Activated CD4-positive, alpha-beta T cell treated with anti-CD3 and anti-CD28 coated beads, Interleukin-2, Interleukin-6, amounts not matched to agents 100 ng/mL and 50 ng/mL, durations not matched to agents 16 hours and 8 hours (primary cell): ENCODE data around the gene MVB12B.

Experiments used
- DNase-seq: peaks from one replicate; pipeline ENCODE4 v3.0.0-alpha.2; 2020

The MVB12B gene

GRCh38 chr9:126363847-126364671, 37.4 kb downstream of the MVB12B start:
- DNase-seq = no peak

DNA sequence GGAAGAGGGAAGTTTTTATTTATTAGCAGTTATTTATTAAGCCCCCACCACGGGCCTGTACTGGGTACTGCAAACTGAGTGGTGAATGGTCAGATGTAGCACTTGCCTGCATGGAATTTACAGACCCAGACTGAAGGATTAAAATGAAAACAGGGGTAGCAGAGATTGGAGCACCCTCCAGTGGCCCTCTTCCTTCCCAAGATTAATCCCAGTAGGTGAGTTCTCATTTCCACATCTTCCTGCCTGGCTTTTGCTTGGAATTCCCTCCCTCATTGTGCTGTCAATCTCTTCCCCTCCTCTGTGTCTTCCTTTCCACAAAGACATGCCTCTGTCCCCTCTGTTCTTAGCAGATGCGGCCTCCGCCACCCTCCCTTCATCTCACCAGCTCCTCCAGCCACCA, 39.2 kb downstream of the MVB12B start:
- no peak for DNase-seq

GRCh38 chr9:126366366-126367011, 39.9 kb downstream of the MVB12B start:
- DNase-seq = no peak

GRCh38 chr9:126367139-126367538, 40.5 kb downstream of the MVB12B start:
- DNase-seq = no peak

DNA sequence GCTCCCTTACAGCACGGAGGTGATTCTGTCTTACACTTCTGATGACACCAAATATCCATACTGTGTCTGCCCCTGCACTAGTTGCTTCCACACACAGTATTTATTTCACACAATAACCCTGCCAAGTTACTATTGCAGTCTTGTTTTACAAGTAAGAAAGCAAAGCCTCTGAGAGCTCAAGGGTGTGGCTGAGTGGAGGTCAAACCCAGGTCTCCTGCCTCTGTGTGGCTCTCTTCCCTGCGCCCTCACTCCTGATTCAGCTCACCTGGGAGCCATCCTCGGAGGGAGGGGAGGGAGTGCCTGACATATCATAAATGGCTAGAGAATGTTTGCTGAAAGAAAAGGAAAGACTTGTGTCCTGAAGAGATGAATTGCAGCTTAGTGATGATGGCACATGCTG, 41.0 kb downstream of the MVB12B start:
- no peak for DNase-seq

DNA sequence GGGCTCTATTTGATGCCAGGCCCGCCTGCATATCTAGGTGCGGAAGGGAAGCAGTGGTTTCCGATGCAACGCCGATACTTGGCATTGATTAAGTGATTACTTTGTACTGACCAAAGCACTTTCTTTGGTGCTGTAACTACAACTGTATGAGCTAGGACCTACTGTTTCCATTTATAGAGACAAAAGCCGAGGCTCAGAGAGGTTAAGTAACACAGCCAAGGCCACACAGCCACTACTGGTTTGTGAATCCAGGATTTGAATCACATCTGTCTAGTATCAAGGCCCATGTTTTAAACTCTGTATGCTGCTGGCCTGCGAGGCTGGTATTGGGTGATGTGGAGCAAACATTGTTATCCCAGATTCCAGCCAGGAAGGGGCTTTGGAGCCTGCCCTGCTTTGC, 41.4 kb downstream of the MVB12B start:
- DNase-seq = no peak

GRCh38 chr9:126371007-126371870, 44.6 kb downstream of the MVB12B start:
- DNase-seq = no peak

DNA sequence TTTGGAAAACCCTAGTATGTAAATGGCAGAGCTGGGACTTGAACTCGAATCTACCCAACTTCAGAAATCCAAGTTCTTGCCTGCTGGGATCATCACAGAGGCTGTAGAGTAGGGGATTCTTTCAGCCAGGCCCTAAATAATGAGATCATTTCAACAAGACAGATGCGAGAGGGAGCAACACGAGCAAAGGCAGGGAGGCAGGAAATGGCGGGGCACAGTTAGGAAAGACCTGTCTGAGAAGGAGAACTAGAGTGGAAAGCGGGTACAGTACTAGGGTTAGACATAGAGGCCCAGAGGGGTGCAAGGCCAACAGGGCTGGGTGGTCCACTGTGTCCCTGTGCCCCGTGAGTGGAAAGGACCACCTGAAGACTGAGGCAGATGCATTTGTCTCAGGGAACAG, 46.1 kb downstream of the MVB12B start:
- no peak for DNase-seq

DNA sequence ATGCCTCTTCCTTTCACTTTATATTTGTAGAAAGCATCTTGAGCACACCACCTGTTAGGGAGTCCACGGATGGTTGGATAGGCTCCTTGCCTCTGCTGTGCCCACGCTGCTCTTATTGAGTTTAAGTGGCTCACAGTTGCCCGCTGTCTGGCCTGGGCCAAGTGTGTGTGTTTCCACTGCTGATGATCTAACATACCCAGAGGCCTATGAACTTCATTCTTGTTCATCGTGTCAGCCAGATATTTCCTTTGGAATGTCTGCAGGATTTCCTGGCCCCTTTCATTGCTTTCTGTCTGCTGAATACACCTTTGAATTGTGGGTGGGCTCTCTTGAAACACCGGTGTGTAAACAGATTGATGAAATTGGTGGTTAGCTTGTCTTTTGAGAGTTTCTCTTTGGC, 46.6 kb downstream of the MVB12B start:
- DNase-seq = no peak

GRCh38 chr9:126374366-126374781, 47.7 kb downstream of the MVB12B start:
- DNase-seq = no peak

DNA sequence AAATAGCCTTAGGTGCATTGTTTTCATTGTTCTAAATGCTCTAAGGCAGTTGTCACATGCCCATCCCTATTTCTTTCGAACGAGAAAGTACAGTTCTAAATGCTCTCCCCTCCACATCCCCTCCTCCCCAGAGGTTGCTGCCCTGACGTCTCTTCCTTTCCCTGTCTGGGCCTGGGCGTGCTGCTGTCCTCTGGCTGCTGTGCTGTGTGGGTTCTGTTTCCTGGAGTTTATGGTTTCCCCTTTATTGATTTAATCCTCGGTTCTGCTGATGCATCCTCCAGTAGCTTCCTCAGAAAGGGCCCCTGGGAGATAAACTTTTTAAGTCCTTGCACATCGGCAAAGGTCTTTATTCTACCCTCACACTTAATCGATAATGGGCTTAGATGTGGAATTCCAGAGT, 48.8 kb downstream of the MVB12B start:
- DNase-seq = no peak

DNA sequence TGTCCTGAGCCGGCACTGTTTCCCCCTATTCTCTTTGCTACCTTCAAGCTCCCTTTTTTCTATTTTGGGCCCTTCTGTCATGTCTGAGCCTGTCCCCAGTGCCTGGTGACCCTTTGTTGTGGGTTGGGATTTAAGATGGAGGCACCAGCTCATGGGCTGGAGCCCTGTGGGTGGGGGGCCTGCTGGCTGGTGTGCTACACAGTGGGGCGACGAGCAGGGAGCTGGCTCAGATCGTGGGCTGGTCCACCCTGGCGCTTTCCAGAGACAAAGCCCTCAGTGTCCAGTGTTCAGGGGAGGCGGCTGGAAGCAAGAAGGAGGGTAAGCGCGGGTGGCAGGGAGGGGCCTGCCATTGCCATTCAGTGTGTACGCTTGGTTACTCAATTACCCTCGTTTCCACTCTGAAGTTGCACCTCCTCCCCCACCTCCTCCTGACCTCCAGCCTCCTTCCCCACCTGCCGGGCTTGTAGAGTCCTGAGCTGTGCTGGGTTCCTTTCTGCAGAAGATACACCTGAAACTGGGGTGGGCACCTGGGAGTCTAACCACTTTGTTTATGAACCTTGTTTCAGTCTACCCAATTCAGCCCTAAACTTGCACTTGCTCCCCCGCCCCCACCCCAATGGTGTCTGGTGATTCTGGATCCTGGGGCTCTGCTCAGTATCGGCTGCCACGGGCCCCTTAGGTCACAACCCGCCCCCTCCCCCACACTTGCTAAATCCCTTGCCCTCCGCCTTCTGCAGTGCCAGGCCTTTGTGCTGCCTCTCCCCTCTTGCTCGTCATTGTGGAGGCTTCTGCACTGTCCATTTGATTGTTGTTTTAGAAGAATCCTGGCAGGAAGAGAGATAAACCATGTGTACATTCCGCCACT, 49.9 kb downstream of the MVB12B start:
- DNase-seq = no peak

DNA sequence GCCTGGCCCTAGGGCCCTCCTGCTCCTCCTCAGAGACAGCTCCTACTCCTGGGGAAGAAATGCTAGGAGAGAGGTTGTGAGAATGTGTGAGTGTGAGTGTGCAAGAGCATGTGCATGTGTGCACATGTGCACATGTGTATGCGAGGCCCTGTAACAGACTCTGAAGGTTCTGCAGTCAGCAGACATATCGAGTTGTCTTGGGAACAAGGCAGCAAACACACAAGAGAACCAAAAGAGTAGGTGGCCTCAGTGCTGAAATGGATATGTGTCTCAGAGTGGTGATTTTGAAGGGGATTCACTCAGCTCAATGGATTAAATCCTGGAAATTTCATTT, 50.5 kb downstream of the MVB12B start:
- no peak for DNase-seq

DNA sequence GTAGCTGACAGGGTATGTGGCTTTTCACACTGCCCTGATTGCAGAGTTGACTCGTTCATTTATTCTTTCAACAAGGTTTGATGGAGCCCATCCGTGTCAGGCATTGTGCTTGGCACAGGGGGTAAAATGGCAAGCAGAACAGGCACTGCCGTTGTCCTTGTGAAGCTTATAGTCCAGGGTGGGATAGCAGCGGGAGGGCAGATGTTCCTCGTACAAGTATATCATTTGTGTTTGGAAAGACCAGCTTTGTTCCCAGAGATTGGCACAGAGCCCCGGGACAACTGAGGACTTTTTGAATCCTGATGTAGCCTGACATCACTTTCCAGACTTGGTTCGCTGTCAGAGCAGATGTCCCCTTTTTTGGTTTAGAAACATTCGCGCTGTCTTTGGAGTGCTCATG, 50.9 kb downstream of the MVB12B start:
- DNase-seq = no peak

DNA sequence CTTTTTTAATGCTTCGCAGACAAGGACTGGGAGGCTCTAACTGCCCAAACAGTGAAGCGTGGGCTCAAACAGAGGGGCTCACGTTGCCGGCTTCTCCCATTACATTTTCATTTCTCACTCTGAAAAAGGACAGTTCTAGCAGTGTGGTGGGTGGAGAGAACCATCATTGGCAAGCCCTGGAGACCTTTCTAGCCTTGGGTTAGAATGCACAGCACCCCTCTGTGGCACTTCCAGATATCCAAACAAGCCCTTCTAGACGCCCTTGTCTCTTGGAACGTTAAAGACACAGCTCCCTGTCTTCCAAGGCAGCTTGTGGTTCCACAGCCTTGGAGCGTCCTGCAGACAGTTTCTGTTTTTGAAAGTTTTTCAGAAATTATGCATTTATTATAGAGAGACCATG, 52.1 kb downstream of the MVB12B start:
- DNase-seq = no peak

DNA sequence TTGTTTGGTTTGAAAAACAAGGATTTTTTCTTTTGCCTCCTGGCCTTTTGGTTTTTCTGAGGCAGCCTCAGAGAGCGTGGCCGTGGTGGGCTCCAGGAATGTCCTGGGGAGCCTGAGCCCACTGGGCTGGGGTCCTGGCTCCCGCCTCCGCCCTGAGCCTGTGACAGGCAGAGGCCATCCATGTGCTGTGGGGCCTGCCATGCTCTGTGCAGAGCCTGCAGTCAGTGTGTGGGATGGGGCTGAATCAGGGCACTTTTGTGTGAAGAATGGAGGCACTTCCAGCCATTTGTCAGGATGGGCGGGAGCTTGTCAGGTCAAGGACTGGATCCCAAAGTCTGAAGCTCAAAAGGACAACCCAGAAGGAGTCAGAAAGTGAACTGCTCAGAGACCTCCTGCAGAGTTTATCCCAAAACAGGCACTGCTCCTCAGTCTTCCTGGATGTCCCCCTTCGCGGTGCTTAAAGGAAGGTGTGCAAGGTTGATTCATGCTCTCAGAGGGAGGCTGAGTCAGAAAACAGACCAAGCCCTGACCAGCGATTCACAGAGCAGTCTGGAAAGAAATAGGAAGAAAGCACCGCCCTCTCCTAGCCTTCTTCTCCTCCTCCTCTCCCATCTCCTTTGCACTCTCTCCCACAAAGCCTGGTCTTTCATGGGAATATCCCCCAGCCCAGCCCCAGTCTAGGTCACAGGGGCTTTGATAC, 53.2 kb downstream of the MVB12B start:
- no peak for DNase-seq

DNA sequence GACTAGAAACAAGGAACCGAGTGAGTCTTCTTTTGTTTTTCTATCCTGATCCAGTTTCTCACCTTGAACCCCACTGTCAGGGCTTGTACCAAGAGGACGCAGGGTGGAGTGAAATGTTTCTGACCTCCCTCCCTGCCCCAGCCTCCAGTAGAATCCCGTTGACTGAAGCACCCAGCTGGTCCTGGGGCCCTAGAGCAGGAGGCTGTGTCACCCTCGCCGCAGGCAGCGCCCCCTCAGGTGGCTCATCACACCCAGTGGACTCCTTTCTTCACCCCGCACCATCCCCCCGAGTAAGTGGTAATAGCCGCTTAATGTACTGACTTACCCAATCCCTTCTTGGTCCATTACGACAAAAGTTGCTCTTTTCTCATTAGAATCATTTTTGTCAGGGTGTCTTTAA, 53.8 kb downstream of the MVB12B start:
- no peak for DNase-seq

GRCh38 chr9:126381195-126381594, 54.6 kb downstream of the MVB12B start:
- DNase-seq = no peak

GRCh38 chr9:126383406-126384046, 56.9 kb downstream of the MVB12B start:
- no peak for DNase-seq

GRCh38 chr9:126384926-126385325, 58.3 kb downstream of the MVB12B start:
- no peak for DNase-seq

GRCh38 chr9:126386088-126386487, 59.5 kb downstream of the MVB12B start:
- no peak for DNase-seq

DNA sequence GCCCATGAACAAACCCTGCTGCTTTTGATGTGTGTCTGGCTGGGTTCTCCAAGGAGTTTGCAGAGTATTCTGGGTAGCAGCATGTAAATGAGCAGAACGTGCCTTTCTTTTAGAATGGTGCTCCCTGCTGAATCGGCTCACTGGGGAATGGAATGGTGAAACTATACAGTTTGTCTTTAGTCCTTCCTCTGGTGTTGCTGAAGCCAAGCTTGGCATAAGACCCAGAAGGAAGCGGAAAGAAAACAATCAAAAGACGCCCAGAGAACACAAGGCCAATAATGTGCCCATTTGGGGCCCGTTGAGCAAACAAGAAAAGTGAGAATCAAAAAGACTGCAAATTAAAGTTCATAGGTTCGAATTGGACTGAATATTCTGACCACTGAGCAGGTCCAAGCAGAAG, 60.1 kb downstream of the MVB12B start:
- DNase-seq = no peak
